Measurements from ENCODE around the gene TGM1. TPM values are rescaled to one million over a fixed set of nuclear protein-coding genes. Genes with fewer than 3 reads are reported as not detected.

TGM1 gene
- total RNA-seq, 1 donor, result 4.2 TPM

GRCh38 chr14:24268225-24268624 lies 5.2 kb upstream of the TGM1 start:
- H3K9me3 ChIP-seq (ENCODE audit: low read depth, low read length), result no peaks in the 10 kb centered on the region
- H3K4me1 ChIP-seq (ENCODE audit: insufficient read depth, low read length), result peaks cover 23% of the 10 kb centered on the region
- no peaks in the 10 kb centered on the region for H3K27me3 ChIP-seq (ENCODE audit: insufficient read depth, low read length)
- H3K4me3 ChIP-seq (ENCODE audit: low read length), result no peak overlapping the region

GRCh38 chr14:24267516-24267915 lies 4.5 kb upstream of the TGM1 start:
- H3K9me3 ChIP-seq (ENCODE audit: low read depth, low read length), result no peaks in the 10 kb centered on the region
- peaks cover 16% of the 10 kb centered on the region for H3K4me1 ChIP-seq (ENCODE audit: insufficient read depth, low read length)
- H3K4me3 ChIP-seq (ENCODE audit: low read length), result no peak overlapping the region
- H3K27me3 ChIP-seq (ENCODE audit: insufficient read depth, low read length), result no peaks in the 10 kb centered on the region

- Histone ChIP-seq H3K27me3 (ENCODE audit: insufficient read depth, low read length) (no peaks in the 10 kb centered on the region), H3K9me3 (ENCODE audit: low read depth, low read length) (no peaks in the 10 kb centered on the region), H3K4me3 (ENCODE audit: low read length) (no peak overlapping the region), H3K4me1 (ENCODE audit: insufficient read depth, low read length) (peaks cover 7% of the 10 kb centered on the region)
Measured at GRCh38 chr14:24266344-24267244, 3.6 kb upstream of the TGM1 start.

- Histone ChIP-seq H3K4me1 (ENCODE audit: insufficient read depth, low read length) (no peaks in the 10 kb centered on the region), H3K27me3 (ENCODE audit: insufficient read depth, low read length) (no peaks in the 10 kb centered on the region), H3K9me3 (ENCODE audit: low read depth, low read length) (no peaks in the 10 kb centered on the region), H3K4me3 (ENCODE audit: low read length) (no peak overlapping the region)
Measured at GRCh38 chr14:24264298-24264697, 1.3 kb upstream of the TGM1 start.

GRCh38 chr14:24263848-24264247 lies 871 bp upstream of the TGM1 start:
- Histone ChIP-seq H3K9me3 (ENCODE audit: low read depth, low read length) (no peaks in the 10 kb centered on the region), H3K4me1 (ENCODE audit: insufficient read depth, low read length) (no peaks in the 10 kb centered on the region), H3K4me3 (ENCODE audit: low read length) (no peak overlapping the region), H3K27me3 (ENCODE audit: insufficient read depth, low read length) (no peaks in the 10 kb centered on the region)

GRCh38 chr14:24261969-24262327 lies 1.0 kb downstream of the TGM1 start:
- no peaks in the 10 kb centered on the region for H3K9me3 ChIP-seq (ENCODE audit: low read depth, low read length)
- H3K4me1 ChIP-seq (ENCODE audit: insufficient read depth, low read length), result no peaks in the 10 kb centered on the region
- no peak overlapping the region for H3K4me3 ChIP-seq (ENCODE audit: low read length)
- no peaks in the 10 kb centered on the region for H3K27me3 ChIP-seq (ENCODE audit: insufficient read depth, low read length)

GRCh38 chr14:24261256-24261968 lies 1.6 kb downstream of the TGM1 start:
- Histone ChIP-seq H3K4me3 (ENCODE audit: low read length) (no peak overlapping the region), H3K4me1 (ENCODE audit: insufficient read depth, low read length) (no peaks in the 10 kb centered on the region), H3K9me3 (ENCODE audit: low read depth, low read length) (no peaks in the 10 kb centered on the region), H3K27me3 (ENCODE audit: insufficient read depth, low read length) (no peaks in the 10 kb centered on the region)

- Histone ChIP-seq H3K9me3 (ENCODE audit: low read depth, low read length) (no peaks in the 10 kb centered on the region), H3K4me3 (ENCODE audit: low read length) (no peak overlapping the region), H3K27me3 (ENCODE audit: insufficient read depth, low read length) (no peaks in the 10 kb centered on the region), H3K4me1 (ENCODE audit: insufficient read depth, low read length) (no peaks in the 10 kb centered on the region)
Measured at GRCh38 chr14:24260780-24261157, 2.2 kb downstream of the TGM1 start.

GRCh38 chr14:24260026-24260779 lies 2.8 kb downstream of the TGM1 start:
- Histone ChIP-seq H3K4me1 (ENCODE audit: insufficient read depth, low read length) (no peaks in the 10 kb centered on the region), H3K4me3 (ENCODE audit: low read length) (no peak overlapping the region), H3K9me3 (ENCODE audit: low read depth, low read length) (no peaks in the 10 kb centered on the region)

GRCh38 chr14:24259282-24260025 lies 3.5 kb downstream of the TGM1 start:
- no peaks in the 10 kb centered on the region for H3K27me3 ChIP-seq (ENCODE audit: insufficient read depth, low read length)

More at GRCh38 chr14:24260026-24260779, 2.8 kb downstream of the TGM1 start:
- no peaks in the 10 kb centered on the region for H3K27me3 ChIP-seq (ENCODE audit: insufficient read depth, low read length)

GRCh38 chr14:24258548-24259265 lies 4.3 kb downstream of the TGM1 start:
- Histone ChIP-seq H3K4me3 (ENCODE audit: low read length) (no peak overlapping the region), H3K9me3 (ENCODE audit: low read depth, low read length) (no peaks in the 10 kb centered on the region), H3K4me1 (ENCODE audit: insufficient read depth, low read length) (no peaks in the 10 kb centered on the region), H3K27me3 (ENCODE audit: insufficient read depth, low read length) (no peaks in the 10 kb centered on the region)

More at GRCh38 chr14:24259282-24260025, 3.5 kb downstream of the TGM1 start:
- Histone ChIP-seq H3K4me1 (ENCODE audit: insufficient read depth, low read length) (no peaks in the 10 kb centered on the region), H3K9me3 (ENCODE audit: low read depth, low read length) (no peaks in the 10 kb centered on the region), H3K4me3 (ENCODE audit: low read length) (no peak overlapping the region)

GRCh38 chr14:24258119-24258518 lies 4.9 kb downstream of the TGM1 start:
- H3K4me1 ChIP-seq (ENCODE audit: insufficient read depth, low read length), result no peaks in the 10 kb centered on the region
- no peaks in the 10 kb centered on the region for H3K27me3 ChIP-seq (ENCODE audit: insufficient read depth, low read length)
- H3K9me3 ChIP-seq (ENCODE audit: low read depth, low read length), result no peaks in the 10 kb centered on the region
- no peak overlapping the region for H3K4me3 ChIP-seq (ENCODE audit: low read length)

- Histone ChIP-seq H3K4me1 (ENCODE audit: insufficient read depth, low read length) (no peaks in the 10 kb centered on the region), H3K9me3 (ENCODE audit: low read depth, low read length) (no peaks in the 10 kb centered on the region), H3K27me3 (ENCODE audit: insufficient read depth, low read length) (no peaks in the 10 kb centered on the region), H3K4me3 (ENCODE audit: low read length) (no peak overlapping the region)
Measured at GRCh38 chr14:24256960-24257359, 6.0 kb downstream of the TGM1 start.

Data from mononuclear cell (primary cell).